GM06990 (cell line): ENCODE measurements around the gene ZFHX3.

ENCODE experiments used
- DNase-seq: peaks from one replicate; pipeline ENCODE4 v3.0.0-alpha.2; 2011; ENCODE audit not compliant: insufficient read length; ENCODE audit errors: extremely low read depth
- H3K27me3 ChIP-seq: replicated peaks from 2 replicates; pipeline ENCODE4 v1.6.0; 2011; ENCODE audit warnings: low read length; ENCODE audit not compliant: control insufficient read depth, insufficient read depth
- H3K36me3 ChIP-seq: 2 replicates; pipeline ENCODE4 v1.5.1; 2011; ENCODE audit warnings: low read length; ENCODE audit not compliant: control insufficient read depth, insufficient read depth
- H3K4me3 ChIP-seq: replicated peaks from 2 replicates; pipeline ENCODE4 v1.5.1; 2011; ENCODE audit warnings: low read depth, mild to moderate bottlenecking, control low read depth, low read length
- CTCF ChIP-seq: IDR thresholded peaks from 2 replicates; pipeline ENCODE4 v1.5.1; 2011; ENCODE audit warnings: low read length, control low read depth, mild to moderate bottlenecking, inconsistent platforms; ENCODE audit not compliant: insufficient read depth, poor library complexity, severe bottlenecking

The ZFHX3 gene

GRCh38 chr16:72766506-72766905, 281.4 kb downstream of the ZFHX3 start:
- no peak for TF ChIP-seq CTCF
- Histone ChIP-seq H3K36me3 (no peaks in the 10 kb centered on the region), H3K4me3 (no peak overlapping the region), H3K27me3 (no peaks in the 10 kb centered on the region)
- no peak for DNase-seq

GRCh38 chr16:72764015-72764654, 283.8 kb downstream of the ZFHX3 start:
- Histone ChIP-seq H3K36me3 (no peaks in the 10 kb centered on the region), H3K4me3 (no peak overlapping the region), H3K27me3 (no peaks in the 10 kb centered on the region)
- no peak for TF ChIP-seq CTCF
- DNase-seq: no peak

- H3K4me3 ChIP-seq: no peak overlapping the region
- TF ChIP-seq CTCF: no peak
- DNase-seq: no peak
- H3K36me3 ChIP-seq: no peaks in the 10 kb centered on the region
- no peaks in the 10 kb centered on the region for H3K27me3 ChIP-seq
Measured at GRCh38 chr16:72760581-72760980, 287.3 kb downstream of the ZFHX3 start.

DNA sequence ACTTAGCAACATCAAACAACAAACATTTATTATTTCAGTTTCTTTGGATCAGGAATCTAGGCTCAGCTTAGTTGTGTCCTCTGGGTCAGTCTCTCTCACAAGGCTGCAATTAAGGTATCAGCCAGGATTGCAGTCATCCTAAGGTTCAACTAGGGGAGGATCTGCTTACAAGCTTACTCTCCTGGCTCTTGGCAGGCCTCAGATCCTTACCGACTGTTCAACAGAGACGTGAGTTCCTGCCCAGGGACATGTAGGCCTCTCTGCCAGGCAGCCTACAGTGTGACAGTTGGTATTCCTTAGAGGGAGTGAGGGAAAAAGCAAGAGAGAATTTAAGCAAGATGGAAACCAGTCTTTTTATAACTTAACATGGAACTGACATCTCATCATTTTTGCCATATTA, 294.0 kb downstream of the ZFHX3 start:
- TF ChIP-seq CTCF: no peak
- H3K27me3 ChIP-seq: no peaks in the 10 kb centered on the region
- no peak for DNase-seq
- no peak overlapping the region for H3K4me3 ChIP-seq
- no peaks in the 10 kb centered on the region for H3K36me3 ChIP-seq

DNA sequence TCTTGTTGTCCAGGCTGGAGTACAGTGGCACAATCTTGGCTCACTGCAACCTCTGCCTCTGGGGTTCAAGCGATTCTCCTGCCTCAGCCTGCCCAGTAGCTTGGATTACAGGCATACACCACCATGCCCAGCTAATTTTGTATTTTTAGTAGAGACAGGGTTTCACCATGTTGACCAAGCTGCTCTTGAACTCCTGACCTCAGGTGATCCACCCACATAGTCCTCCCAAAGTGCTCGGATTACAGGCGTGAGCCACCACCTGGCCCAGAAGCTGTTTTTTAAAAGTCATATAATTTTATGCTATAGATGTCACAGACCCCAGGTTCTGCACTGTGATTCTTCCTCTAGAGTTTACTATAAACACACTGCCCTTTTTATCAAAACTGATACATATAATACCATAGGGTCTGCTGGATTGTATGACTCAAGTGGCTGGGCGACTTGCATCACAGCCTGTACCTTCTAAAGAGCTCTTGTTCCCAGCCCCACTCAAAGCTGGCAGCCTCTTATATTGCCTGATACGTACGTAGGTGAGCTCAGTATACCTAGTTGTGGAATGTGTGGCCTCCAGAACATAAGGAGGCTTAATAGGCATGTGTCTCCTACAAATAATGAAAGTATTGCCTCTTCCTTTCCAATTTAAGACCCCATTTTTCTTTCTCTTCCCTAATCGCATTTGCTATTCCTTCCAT, 295.8 kb downstream of the ZFHX3 start:
- no peak for DNase-seq
- H3K4me3 ChIP-seq: no peak overlapping the region
- TF ChIP-seq CTCF: no peak
- H3K27me3 ChIP-seq: no peaks in the 10 kb centered on the region
- H3K36me3 ChIP-seq: no peaks in the 10 kb centered on the region
